ENCODE measurements around the gene ZCCHC7. TPM values are rescaled to one million over a fixed set of nuclear protein-coding genes. Genes with fewer than 3 reads are reported as not detected.

The ZCCHC7 gene
- total and polyA plus RNA-seq, 2 donors (not counting 3 experiments of a cell fraction or from before 2014, with no cell fraction given) = 7.4 to 14.8 TPM

- Histone ChIP-seq H4K20me1 (replicated peaks; ENCODE audit: control insufficient read depth, extremely low read depth, insufficient read depth, low read length) (no peaks in the 10 kb centered on the region), H3K9me1 (replicated peaks; ENCODE audit: control insufficient read depth, extremely low read depth, insufficient read depth, low read length) (no peaks in the 10 kb centered on the region), H3K4me3 (replicated peaks in 1 of 3; ENCODE audit: insufficient read depth in 1 of 3, low read depth in 1 of 3, low read length in 3 of 3) (no peak overlapping the region), H3K36me3 (ENCODE audit: control insufficient read depth in 2 of 2, extremely low read depth in 1 of 2, insufficient read depth in 2 of 2, low read length in 2 of 2) (no peaks in the 10 kb centered on the region), H2AFZ (ENCODE audit: low read depth, low read length) (no peak overlapping the region), H3K4me2 (ENCODE audit: insufficient read depth, low read length) (no peak overlapping the region), H3K4me1 (ENCODE audit: control insufficient read depth, extremely low read depth, insufficient read depth, low read length) (no peaks in the 10 kb centered on the region), H3K79me2 (ENCODE audit: control insufficient read depth, insufficient read depth, low read length) (no peaks in the 10 kb centered on the region), H3K27me3 (ENCODE audit: control insufficient read depth in 2 of 2, insufficient read depth in 2 of 2, low read length in 2 of 2) (no peaks in the 10 kb centered on the region), H3K9ac (replicated peaks; ENCODE audit: extremely low read depth, insufficient read depth, low read length) (no peak overlapping the region), H3K27ac (ENCODE audit: insufficient read depth, low read depth, low read length) (no peak overlapping the region), H3K9me3 (replicated peaks; ENCODE audit: control insufficient read depth, insufficient read depth, low read length) (no peaks in the 10 kb centered on the region)
- BruUV-seq (replicated peaks) = no TSS peak
- FAIRE-seq (no peak), DNase-seq (ENCODE audit: low read depth, low spot score) (no peak)
- CTCF ChIA-PET = interaction anchor here (1.8 kb wide), 1 partner anchor 32 kb away, joined by 5 read pairs; no protein-coding TSS in a partner anchor
- dilution Hi-C loops (cut with MboI; ENCODE audit: extremely low pct_ligation_motif_present, low sequenced_read_pairs) = no loop called here
- no peak for TF ChIP-seq GATA2 (IDR thresholded peaks at IDR 0.05; ENCODE audit: insufficient read depth, insufficient read length, low read depth, low read length)
- no peak for TF ChIP-seq CTCF (IDR thresholded peaks at IDR 0.05; ENCODE audit: extremely low read depth in 1 of 2, insufficient read depth in 1 of 2, low read depth in 1 of 2, low read length in 2 of 2)
- TF ChIP-seq MYC (IDR thresholded peaks at IDR 0.05; ENCODE audit: low read depth, low read length) = no peak
- TF ChIP-seq JUN (IDR thresholded peaks at IDR 0.05; ENCODE audit: borderline replicate concordance, insufficient read depth, insufficient read length, low read depth) = no peak
- POLR2A ChIA-PET = no interaction called here
- intact Hi-C loops (cut with micrococcal nuclease) = no loop called here
Measured at GRCh38 chr9:37374892-37375291, 254.5 kb downstream of the ZCCHC7 start.
